K562 (cell line): ENCODE data around the gene HOXB5. TPM values are rescaled to one million over a fixed set of nuclear protein-coding genes. Genes with fewer than 3 reads are reported as not detected.

Source experiments
- BRF1 ChIP-seq: IDR thresholded peaks from 3 replicates; pipeline ENCODE4 v1.6.1; 2011; ENCODE audit warnings: borderline replicate concordance, mild to moderate bottlenecking; ENCODE audit not compliant: insufficient read length; ENCODE audit errors: extremely low read depth
- FOXA3 ChIP-seq, 2 experiments: fragments of 450-650 bp in 1 of 2; sonication (generic) in 1 of 2; formaldehyde crosslinking; IDR thresholded peaks in 1 of 2; conservative IDR thresholded peaks in 1 of 2; 2 replicates each; pipeline versions ENCODE4 v1.4.0 to v1.8.0; 2020 to 2022; ENCODE audit warnings: mild to moderate bottlenecking in 2 of 2, missing genetic modification reagents in 1 of 2
- GATAD2B ChIP-seq: fragments of 450-650 bp; IDR thresholded peaks from 2 replicates; pipeline ENCODE4 v1.6.1; 2017; ENCODE audit warnings: mild to moderate bottlenecking, borderline replicate concordance
- SRSF7 ChIP-seq: fragments of 200-400 bp; formaldehyde crosslinking; optimal IDR thresholded peaks from 2 replicates; pipeline ENCODE3; 2017; ENCODE audit warnings: mild to moderate bottlenecking, low read depth, low read length
- polyA plus RNA-seq, 8 experiments: library from polyadenylated mRNA; depleted of rRNA in 4 of 8; stranded (reverse) in 5 of 8; unstranded in 3 of 8; fragments of >200 nt; fragmentation: Nextera tagmentation in 2 of 8; fragmentation: Illumina TruSeq in 1 of 8; extraction: Ambion mirVana in 2 of 8; extraction: Trizol in 1 of 8; gene quantifications; 2 replicates each; pipeline versions ENCODE4 v1.2.1 to v1.2.3, GENCODE V29; 2011 to 2014; ENCODE audit warnings: inconsistent platforms in 1 of 8, missing spikeins in 1 of 8
- total RNA-seq, 7 experiments: library from RNA; depleted of rRNA in 6 of 7; stranded (reverse); fragments of >200 nt in 6 of 7; fragmentation: Illumina TruSeq in 2 of 7; extraction: Trizol in 2 of 7; gene quantifications; 2 replicates each; pipeline versions ENCODE4 v1.2.1 to v1.2.3, GENCODE V29; 2011 to 2021; ENCODE audit warnings: low replicate concordance in 1 of 7
- TF ChIP-seq, protein P1 (sequence below): fragments of 250-450 bp; sonication (Bioruptor Pico); IDR thresholded peaks from 2 replicates; pipeline ENCODE4 v1.5.0; 2022; ENCODE audit warnings: mild to moderate bottlenecking
- TF ChIP-seq, protein P2 (sequence below): fragments of 450-650 bp; conservative IDR thresholded peaks from 2 replicates; pipeline ENCODE4 v1.6.1; 2016; ENCODE audit warnings: missing genetic modification characterization, low read depth, mild to moderate bottlenecking, missing compliant biosample characterization, moderate library complexity
- TF ChIP-seq, protein P3 (sequence below): fragments of 200-600 bp; sonication (generic); IDR thresholded peaks from one replicate; pipeline ENCODE4 v1.6.1; 2012; ENCODE audit warnings: mild to moderate bottlenecking, low read depth, low read length, inconsistent platforms
- TF ChIP-seq, protein P4 (sequence below): sonication (generic); formaldehyde crosslinking; IDR thresholded peaks from 2 replicates; pipeline ENCODE4 v1.8.0; 2022; ENCODE audit warnings: missing genetic modification reagents, mild to moderate bottlenecking, borderline replicate concordance

Gene HOXB5
- total and polyA plus RNA-seq, 9 of the 15 experiments (the other 6 are each of a cell fraction or from before 2014, with no cell fraction given), result 0.24 to 2.7 (median 0.65) TPM

DNA sequence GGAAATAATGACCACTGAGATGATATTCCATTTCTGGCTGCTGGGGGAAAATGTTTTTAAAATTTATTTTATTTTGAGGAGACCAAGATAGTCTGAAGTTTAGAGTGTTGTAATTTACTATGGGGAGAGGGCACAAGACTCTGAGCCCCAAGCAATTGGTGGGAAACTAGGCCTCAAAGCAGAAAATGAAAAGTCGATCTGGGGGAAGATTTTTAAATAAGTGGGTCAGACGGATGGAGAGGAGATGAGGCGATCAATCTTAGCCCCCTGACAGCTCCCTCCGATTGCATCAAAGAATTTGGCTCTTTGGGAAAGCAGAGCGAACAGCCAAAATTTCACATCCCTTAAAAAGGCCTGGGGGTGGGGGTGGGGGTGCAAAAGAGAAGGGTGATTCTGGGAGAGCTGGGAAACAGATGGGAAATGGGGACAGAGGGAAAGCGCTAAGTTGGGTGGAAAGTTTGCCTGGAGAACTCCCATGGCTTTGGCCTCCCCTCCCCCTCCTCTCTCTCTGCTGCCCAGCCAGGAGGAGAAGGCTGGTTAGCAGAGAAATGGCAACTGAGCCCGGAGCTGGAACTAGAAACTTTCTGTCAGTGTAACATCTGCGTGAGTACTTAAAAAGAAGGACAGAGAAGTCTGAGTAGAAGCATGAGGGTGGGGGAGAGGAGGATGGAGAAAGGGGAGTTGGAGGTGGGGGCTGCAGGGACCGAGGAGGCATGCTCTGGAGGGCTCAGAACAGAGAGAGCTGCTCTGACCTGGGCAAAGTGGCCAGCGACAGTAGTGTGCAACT lies 47.2 kb downstream of the HOXB5 start (continued):
- TF ChIP-seq, protein P1, sequence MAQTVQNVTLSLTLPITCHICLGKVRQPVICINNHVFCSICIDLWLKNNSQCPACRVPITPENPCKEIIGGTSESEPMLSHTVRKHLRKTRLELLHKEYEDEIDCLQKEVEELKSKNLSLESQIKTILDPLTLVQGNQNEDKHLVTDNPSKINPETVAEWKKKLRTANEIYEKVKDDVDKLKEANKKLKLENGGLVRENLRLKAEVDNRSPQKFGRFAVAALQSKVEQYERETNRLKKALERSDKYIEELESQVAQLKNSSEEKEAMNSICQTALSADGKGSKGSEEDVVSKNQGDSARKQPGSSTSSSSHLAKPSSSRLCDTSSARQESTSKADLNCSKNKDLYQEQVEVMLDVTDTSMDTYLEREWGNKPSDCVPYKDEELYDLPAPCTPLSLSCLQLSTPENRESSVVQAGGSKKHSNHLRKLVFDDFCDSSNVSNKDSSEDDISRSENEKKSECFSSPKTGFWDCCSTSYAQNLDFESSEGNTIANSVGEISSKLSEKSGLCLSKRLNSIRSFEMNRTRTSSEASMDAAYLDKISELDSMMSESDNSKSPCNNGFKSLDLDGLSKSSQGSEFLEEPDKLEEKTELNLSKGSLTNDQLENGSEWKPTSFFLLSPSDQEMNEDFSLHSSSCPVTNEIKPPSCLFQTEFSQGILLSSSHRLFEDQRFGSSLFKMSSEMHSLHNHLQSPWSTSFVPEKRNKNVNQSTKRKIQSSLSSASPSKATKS (CRISPR knock-in tag), result no peak
- TF ChIP-seq SRSF7 (no peak), GATAD2B (no peak), BRF1 (no peak), FOXA3 (CRISPR knock-in tag; conservative IDR thresholded peaks at IDR 0.05 in 1 of 2, IDR thresholded peaks at IDR 0.05 in 1 of 2) (no peak)
- TF ChIP-seq, protein P2, sequence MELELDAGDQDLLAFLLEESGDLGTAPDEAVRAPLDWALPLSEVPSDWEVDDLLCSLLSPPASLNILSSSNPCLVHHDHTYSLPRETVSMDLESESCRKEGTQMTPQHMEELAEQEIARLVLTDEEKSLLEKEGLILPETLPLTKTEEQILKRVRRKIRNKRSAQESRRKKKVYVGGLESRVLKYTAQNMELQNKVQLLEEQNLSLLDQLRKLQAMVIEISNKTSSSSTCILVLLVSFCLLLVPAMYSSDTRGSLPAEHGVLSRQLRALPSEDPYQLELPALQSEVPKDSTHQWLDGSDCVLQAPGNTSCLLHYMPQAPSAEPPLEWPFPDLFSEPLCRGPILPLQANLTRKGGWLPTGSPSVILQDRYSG (tag), result no peak
- TF ChIP-seq, protein P3, sequence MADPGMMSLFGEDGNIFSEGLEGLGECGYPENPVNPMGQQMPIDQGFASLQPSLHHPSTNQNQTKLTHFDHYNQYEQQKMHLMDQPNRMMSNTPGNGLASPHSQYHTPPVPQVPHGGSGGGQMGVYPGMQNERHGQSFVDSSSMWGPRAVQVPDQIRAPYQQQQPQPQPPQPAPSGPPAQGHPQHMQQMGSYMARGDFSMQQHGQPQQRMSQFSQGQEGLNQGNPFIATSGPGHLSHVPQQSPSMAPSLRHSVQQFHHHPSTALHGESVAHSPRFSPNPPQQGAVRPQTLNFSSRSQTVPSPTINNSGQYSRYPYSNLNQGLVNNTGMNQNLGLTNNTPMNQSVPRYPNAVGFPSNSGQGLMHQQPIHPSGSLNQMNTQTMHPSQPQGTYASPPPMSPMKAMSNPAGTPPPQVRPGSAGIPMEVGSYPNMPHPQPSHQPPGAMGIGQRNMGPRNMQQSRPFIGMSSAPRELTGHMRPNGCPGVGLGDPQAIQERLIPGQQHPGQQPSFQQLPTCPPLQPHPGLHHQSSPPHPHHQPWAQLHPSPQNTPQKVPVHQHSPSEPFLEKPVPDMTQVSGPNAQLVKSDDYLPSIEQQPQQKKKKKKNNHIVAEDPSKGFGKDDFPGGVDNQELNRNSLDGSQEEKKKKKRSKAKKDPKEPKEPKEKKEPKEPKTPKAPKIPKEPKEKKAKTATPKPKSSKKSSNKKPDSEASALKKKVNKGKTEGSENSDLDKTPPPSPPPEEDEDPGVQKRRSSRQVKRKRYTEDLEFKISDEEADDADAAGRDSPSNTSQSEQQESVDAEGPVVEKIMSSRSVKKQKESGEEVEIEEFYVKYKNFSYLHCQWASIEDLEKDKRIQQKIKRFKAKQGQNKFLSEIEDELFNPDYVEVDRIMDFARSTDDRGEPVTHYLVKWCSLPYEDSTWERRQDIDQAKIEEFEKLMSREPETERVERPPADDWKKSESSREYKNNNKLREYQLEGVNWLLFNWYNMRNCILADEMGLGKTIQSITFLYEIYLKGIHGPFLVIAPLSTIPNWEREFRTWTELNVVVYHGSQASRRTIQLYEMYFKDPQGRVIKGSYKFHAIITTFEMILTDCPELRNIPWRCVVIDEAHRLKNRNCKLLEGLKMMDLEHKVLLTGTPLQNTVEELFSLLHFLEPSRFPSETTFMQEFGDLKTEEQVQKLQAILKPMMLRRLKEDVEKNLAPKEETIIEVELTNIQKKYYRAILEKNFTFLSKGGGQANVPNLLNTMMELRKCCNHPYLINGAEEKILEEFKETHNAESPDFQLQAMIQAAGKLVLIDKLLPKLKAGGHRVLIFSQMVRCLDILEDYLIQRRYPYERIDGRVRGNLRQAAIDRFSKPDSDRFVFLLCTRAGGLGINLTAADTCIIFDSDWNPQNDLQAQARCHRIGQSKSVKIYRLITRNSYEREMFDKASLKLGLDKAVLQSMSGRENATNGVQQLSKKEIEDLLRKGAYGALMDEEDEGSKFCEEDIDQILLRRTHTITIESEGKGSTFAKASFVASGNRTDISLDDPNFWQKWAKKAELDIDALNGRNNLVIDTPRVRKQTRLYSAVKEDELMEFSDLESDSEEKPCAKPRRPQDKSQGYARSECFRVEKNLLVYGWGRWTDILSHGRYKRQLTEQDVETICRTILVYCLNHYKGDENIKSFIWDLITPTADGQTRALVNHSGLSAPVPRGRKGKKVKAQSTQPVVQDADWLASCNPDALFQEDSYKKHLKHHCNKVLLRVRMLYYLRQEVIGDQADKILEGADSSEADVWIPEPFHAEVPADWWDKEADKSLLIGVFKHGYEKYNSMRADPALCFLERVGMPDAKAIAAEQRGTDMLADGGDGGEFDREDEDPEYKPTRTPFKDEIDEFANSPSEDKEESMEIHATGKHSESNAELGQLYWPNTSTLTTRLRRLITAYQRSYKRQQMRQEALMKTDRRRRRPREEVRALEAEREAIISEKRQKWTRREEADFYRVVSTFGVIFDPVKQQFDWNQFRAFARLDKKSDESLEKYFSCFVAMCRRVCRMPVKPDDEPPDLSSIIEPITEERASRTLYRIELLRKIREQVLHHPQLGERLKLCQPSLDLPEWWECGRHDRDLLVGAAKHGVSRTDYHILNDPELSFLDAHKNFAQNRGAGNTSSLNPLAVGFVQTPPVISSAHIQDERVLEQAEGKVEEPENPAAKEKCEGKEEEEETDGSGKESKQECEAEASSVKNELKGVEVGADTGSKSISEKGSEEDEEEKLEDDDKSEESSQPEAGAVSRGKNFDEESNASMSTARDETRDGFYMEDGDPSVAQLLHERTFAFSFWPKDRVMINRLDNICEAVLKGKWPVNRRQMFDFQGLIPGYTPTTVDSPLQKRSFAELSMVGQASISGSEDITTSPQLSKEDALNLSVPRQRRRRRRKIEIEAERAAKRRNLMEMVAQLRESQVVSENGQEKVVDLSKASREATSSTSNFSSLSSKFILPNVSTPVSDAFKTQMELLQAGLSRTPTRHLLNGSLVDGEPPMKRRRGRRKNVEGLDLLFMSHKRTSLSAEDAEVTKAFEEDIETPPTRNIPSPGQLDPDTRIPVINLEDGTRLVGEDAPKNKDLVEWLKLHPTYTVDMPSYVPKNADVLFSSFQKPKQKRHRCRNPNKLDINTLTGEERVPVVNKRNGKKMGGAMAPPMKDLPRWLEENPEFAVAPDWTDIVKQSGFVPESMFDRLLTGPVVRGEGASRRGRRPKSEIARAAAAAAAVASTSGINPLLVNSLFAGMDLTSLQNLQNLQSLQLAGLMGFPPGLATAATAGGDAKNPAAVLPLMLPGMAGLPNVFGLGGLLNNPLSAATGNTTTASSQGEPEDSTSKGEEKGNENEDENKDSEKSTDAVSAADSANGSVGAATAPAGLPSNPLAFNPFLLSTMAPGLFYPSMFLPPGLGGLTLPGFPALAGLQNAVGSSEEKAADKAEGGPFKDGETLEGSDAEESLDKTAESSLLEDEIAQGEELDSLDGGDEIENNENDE, result no peak
- TF ChIP-seq, protein P4, sequence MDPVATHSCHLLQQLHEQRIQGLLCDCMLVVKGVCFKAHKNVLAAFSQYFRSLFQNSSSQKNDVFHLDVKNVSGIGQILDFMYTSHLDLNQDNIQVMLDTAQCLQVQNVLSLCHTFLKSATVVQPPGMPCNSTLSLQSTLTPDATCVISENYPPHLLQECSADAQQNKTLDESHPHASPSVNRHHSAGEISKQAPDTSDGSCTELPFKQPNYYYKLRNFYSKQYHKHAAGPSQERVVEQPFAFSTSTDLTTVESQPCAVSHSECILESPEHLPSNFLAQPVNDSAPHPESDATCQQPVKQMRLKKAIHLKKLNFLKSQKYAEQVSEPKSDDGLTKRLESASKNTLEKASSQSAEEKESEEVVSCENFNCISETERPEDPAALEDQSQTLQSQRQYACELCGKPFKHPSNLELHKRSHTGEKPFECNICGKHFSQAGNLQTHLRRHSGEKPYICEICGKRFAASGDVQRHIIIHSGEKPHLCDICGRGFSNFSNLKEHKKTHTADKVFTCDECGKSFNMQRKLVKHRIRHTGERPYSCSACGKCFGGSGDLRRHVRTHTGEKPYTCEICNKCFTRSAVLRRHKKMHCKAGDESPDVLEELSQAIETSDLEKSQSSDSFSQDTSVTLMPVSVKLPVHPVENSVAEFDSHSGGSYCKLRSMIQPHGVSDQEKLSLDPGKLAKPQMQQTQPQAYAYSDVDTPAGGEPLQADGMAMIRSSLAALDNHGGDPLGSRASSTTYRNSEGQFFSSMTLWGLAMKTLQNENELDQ (CRISPR knock-in tag), result no peak
